IMR-90 (cell line): Measurements from ENCODE around the gene SPATA3. TPM values are rescaled to one million over a fixed set of nuclear protein-coding genes. Genes with fewer than 3 reads are reported as not detected.

Source experiments
- ATAC-seq: fragments of 200-7000 bp; cut with Tn5 transposase; 2 replicates; pipeline ENCODE4 v1.9.1; 2020; ENCODE audit warnings: low read depth, mild to moderate bottlenecking, moderate library complexity
- BruUV-seq: library from RNA; stranded (reverse); fragments of 400-500 nt; replicated peaks from 2 replicates; lab custom pipeline; 2021; lab: Mats Ljungman, UMichigan
- CTCF ChIA-PET: fragments of 300-600 bp; formaldehyde crosslinking; extraction: SDS; loops from one replicate; lab custom pipeline; 2021; ENCODE audit warnings: antibody characterized with exemption; lab: Yijun Ruan, JAX
- POLR2A ChIA-PET: fragments of 300-600 bp; sonication (Branson Sonifier 250); formaldehyde crosslinking; loops from one replicate; lab custom pipeline; 2022; ENCODE audit warnings: antibody characterized with exemption; ENCODE audit not compliant: unreplicated experiment; lab: Charles Lee
- DNase-seq: peaks from one replicate; pipeline ENCODE4 v3.0.0; 2013
- H2AFZ ChIP-seq: replicated peaks from 2 replicates; pipeline ENCODE3; 2013; ENCODE audit warnings: low read length, mild to moderate bottlenecking; ENCODE audit not compliant: poor library complexity
- H2AK5ac ChIP-seq: 2 replicates; pipeline ENCODE4 v1.6.1; 2013; ENCODE audit warnings: low read depth, low read length, inconsistent platforms
- H2AK9ac ChIP-seq: replicated peaks from 2 replicates; pipeline ENCODE3; 2013; ENCODE audit warnings: mild to moderate bottlenecking, low read depth, low read length, moderate library complexity; ENCODE audit not compliant: poor library complexity
- H2BK120ac ChIP-seq: 2 replicates; pipeline ENCODE4 v1.6.1; 2013; ENCODE audit warnings: low read depth, low read length, inconsistent platforms
- H2BK15ac ChIP-seq: 3 replicates; pipeline ENCODE4 v1.6.1; 2013; ENCODE audit warnings: low read depth, low read length, inconsistent platforms
- H2BK20ac ChIP-seq: 2 replicates; pipeline ENCODE4 v1.6.1; 2013; ENCODE audit warnings: low read depth, mild to moderate bottlenecking, inconsistent platforms, low read length, moderate library complexity
- H2BK5ac ChIP-seq: 2 replicates; pipeline ENCODE4 v1.6.1; 2013; ENCODE audit warnings: mild to moderate bottlenecking, low read depth, low read length, inconsistent platforms; ENCODE audit not compliant: poor library complexity, severe bottlenecking
- H3K14ac ChIP-seq: replicated peaks from 2 replicates; pipeline ENCODE4 v1.6.1; 2013; ENCODE audit warnings: low read depth, low read length, inconsistent platforms
- H3K18ac ChIP-seq: 2 replicates; pipeline ENCODE4 v1.6.1; 2013; ENCODE audit warnings: low read depth, low read length, control low read depth
- H3K23ac ChIP-seq: 2 replicates; pipeline ENCODE4 v1.6.1; 2013; ENCODE audit warnings: low read depth, low read length, inconsistent platforms
- H3K27ac ChIP-seq: 2 replicates; pipeline ENCODE4 v1.5.1; 2013; ENCODE audit warnings: mild to moderate bottlenecking, control low read depth, low read length; ENCODE audit not compliant: insufficient read depth
- H3K27me3 ChIP-seq: 2 replicates; pipeline ENCODE4 v1.6.1; 2013; ENCODE audit warnings: low read length; ENCODE audit not compliant: control insufficient read depth, insufficient read depth
- H3K36me3 ChIP-seq: 2 replicates; pipeline ENCODE4 v1.6.1; 2013; ENCODE audit warnings: low read length, mixed read lengths; ENCODE audit not compliant: control insufficient read depth, insufficient read depth
- H3K4ac ChIP-seq: 2 replicates; pipeline ENCODE4 v1.6.1; 2013; ENCODE audit warnings: low read depth, low read length, inconsistent platforms
- H3K4me1 ChIP-seq: 2 replicates; pipeline ENCODE4 v1.6.1; 2013; ENCODE audit warnings: low read length, mixed read lengths; ENCODE audit not compliant: control insufficient read depth, insufficient read depth
- H3K4me2 ChIP-seq: 2 replicates; pipeline ENCODE4 v1.6.1; 2013; ENCODE audit warnings: low read depth, mild to moderate bottlenecking, control low read depth, low read length, moderate library complexity
- H3K4me3 ChIP-seq: 2 replicates; pipeline ENCODE4 v1.5.1; 2013; ENCODE audit warnings: low read depth, mild to moderate bottlenecking, control low read depth, low read length, moderate library complexity; ENCODE audit not compliant: insufficient read depth
- H3K56ac ChIP-seq: 2 replicates; pipeline ENCODE4 v1.6.1; 2013; ENCODE audit warnings: low read length, inconsistent platforms; ENCODE audit not compliant: insufficient read depth; ENCODE audit errors: extremely low read depth
- H3K79me1 ChIP-seq, 2 experiments: 2 replicates each; pipeline ENCODE4 v1.6.1; 2013; ENCODE audit warnings: low read length in 2 of 2, inconsistent platforms in 1 of 2, low read depth in 1 of 2
- H3K9ac ChIP-seq: 2 replicates; pipeline ENCODE4 v1.6.1; 2013; ENCODE audit warnings: low read depth, low read length, control low read depth
- H3K9me1 ChIP-seq: 2 replicates; pipeline ENCODE4 v1.6.1; 2013; ENCODE audit warnings: low read length, inconsistent platforms; ENCODE audit not compliant: insufficient read depth
- H3K9me3 ChIP-seq: 2 replicates; pipeline ENCODE4 v1.6.1; 2013; ENCODE audit warnings: low read length; ENCODE audit not compliant: control insufficient read depth, insufficient read depth
- H4K20me1 ChIP-seq: 2 replicates; pipeline ENCODE4 v1.6.1; 2013; ENCODE audit warnings: low read length, inconsistent platforms; ENCODE audit not compliant: insufficient read depth
- H4K5ac ChIP-seq: 2 replicates; pipeline ENCODE4 v1.6.1; 2013; ENCODE audit warnings: mild to moderate bottlenecking, low read depth, low read length, control low read depth
- H4K8ac ChIP-seq, 2 experiments: 2 replicates each; pipeline ENCODE4 v1.6.1; 2013; ENCODE audit warnings: low read depth in 2 of 2, low read length in 2 of 2, control low read depth in 1 of 2, inconsistent platforms in 1 of 2
- H4K91ac ChIP-seq: 2 replicates; pipeline ENCODE4 v1.6.1; 2013; ENCODE audit warnings: low read depth, low read length, inconsistent platforms; ENCODE audit not compliant: insufficient read depth
- BHLHE40 ChIP-seq: fragments of 150-350 bp; IDR thresholded peaks from 2 replicates; pipeline ENCODE4 v1.6.1; 2016; ENCODE audit warnings: mild to moderate bottlenecking, low read depth, low read length
- CEBPB ChIP-seq: IDR thresholded peaks from 2 replicates; pipeline ENCODE4 v1.6.1; 2012; ENCODE audit warnings: low read depth, low read length, improper control_type of control experiment
- CHD1 ChIP-seq: IDR thresholded peaks from 2 replicates; pipeline ENCODE4 v1.6.1; 2012; ENCODE audit warnings: low read depth, low read length, improper control_type of control experiment
- CTCF ChIP-seq: conservative IDR thresholded peaks from 2 replicates; pipeline ENCODE4 v1.5.1; 2012; ENCODE audit warnings: mild to moderate bottlenecking, low read depth, low read length, improper control_type of control experiment
- FOS ChIP-seq: fragments of 150-350 bp; IDR thresholded peaks from 2 replicates; pipeline ENCODE4 v1.6.1; 2016; ENCODE audit warnings: low read depth, low read length
- MAFK ChIP-seq: IDR thresholded peaks from 2 replicates; pipeline ENCODE4 v1.6.1; 2012; ENCODE audit warnings: low read depth, low read length, improper control_type of control experiment
- MAZ ChIP-seq: IDR thresholded peaks from 2 replicates; pipeline ENCODE4 v1.6.1; 2012; ENCODE audit warnings: low read depth, mild to moderate bottlenecking, low read length, improper control_type of control experiment, moderate library complexity, borderline replicate concordance
- MXI1 ChIP-seq: IDR thresholded peaks from 2 replicates; pipeline ENCODE4 v1.6.1; 2012; ENCODE audit warnings: low read depth, mild to moderate bottlenecking, low read length, moderate library complexity, borderline replicate concordance
- NFE2L2 ChIP-seq: fragments of 150-350 bp; IDR thresholded peaks from 2 replicates; pipeline ENCODE4 v1.6.1; 2016; ENCODE audit warnings: low read depth, mild to moderate bottlenecking, low read length
- POLR2A ChIP-seq: IDR thresholded peaks from 2 replicates; pipeline ENCODE4 v1.6.1; 2012; ENCODE audit warnings: mild to moderate bottlenecking, low read depth, low read length
- RAD21 ChIP-seq: IDR thresholded peaks from 2 replicates; pipeline ENCODE4 v1.6.1; 2012; ENCODE audit warnings: low read length, improper control_type of control experiment
- RCOR1 ChIP-seq: IDR thresholded peaks from 2 replicates; pipeline ENCODE4 v1.6.1; 2012; ENCODE audit warnings: mild to moderate bottlenecking, low read length, improper control_type of control experiment; ENCODE audit not compliant: insufficient replicate concordance
- RFX5 ChIP-seq: IDR thresholded peaks from 2 replicates; pipeline ENCODE4 v1.8.0; 2012; ENCODE audit warnings: low read depth, mild to moderate bottlenecking, low read length, moderate library complexity
- SMC3 ChIP-seq: fragments of 150-350 bp; IDR thresholded peaks from 2 replicates; pipeline ENCODE4 v1.6.1; 2016; ENCODE audit warnings: low read depth, mild to moderate bottlenecking, antibody characterized with exemption, low read length, moderate library complexity
- WGBS, 2 experiments: methylation state at CpG; one replicate each; pipeline versions ENCODE4 v1.1.5 to v1.1.7; 2013; ENCODE audit warnings: missing lambda C conversion rate in 2 of 2; ENCODE audit not compliant: insufficient read length in 1 of 2; ENCODE audit errors: extremely low coverage in 2 of 2; 5-methylcytosine and 5-hydroxymethylcytosine counted together
- dilution Hi-C: fragments of 300-500 bp; cut with HindIII; formaldehyde crosslinking; loops from one replicate; pipeline ENCODE4 v1.14.3; 2018; ENCODE audit warnings: low sequenced_read_pairs; ENCODE audit not compliant: unreplicated experiment
- in situ Hi-C: fragments of 300-500 bp; cut with MboI; formaldehyde crosslinking; loops from 3 replicates; pipeline ENCODE4 v1.14.3; 2019; ENCODE audit warnings: low sequenced_read_pairs, inconsistent platforms, mixed read lengths
- intact Hi-C: fragments of 100-400 bp; cut with micrococcal nuclease; formaldehyde crosslinking; loops from 2 replicates; pipeline ENCODE4 v1.10.0; 2022
- polyA plus RNA-seq, 3 experiments: library from polyadenylated mRNA; depleted of rRNA; stranded (reverse); fragments of >200 nt; gene quantifications; 2 replicates each; pipeline ENCODE4 v1.2.3, GENCODE V29; 2012; ENCODE audit warnings: low replicate concordance in 1 of 3
- total RNA-seq: library from RNA; depleted of rRNA; stranded (reverse); fragments of >200 nt; gene quantifications from 2 replicates; pipeline ENCODE4 v1.2.3, GENCODE V29; 2012
- TF ChIP-seq, protein P1 (sequence below): fragments of 150-350 bp; IDR thresholded peaks from 2 replicates; pipeline ENCODE4 v1.6.1; 2016; ENCODE audit warnings: low read depth, mild to moderate bottlenecking, low read length, moderate library complexity, borderline replicate concordance

SPATA3 gene
- total and polyA plus RNA-seq, 2 of the 4 experiments (the other 2 are of a cell fraction) = not detected

DNA sequence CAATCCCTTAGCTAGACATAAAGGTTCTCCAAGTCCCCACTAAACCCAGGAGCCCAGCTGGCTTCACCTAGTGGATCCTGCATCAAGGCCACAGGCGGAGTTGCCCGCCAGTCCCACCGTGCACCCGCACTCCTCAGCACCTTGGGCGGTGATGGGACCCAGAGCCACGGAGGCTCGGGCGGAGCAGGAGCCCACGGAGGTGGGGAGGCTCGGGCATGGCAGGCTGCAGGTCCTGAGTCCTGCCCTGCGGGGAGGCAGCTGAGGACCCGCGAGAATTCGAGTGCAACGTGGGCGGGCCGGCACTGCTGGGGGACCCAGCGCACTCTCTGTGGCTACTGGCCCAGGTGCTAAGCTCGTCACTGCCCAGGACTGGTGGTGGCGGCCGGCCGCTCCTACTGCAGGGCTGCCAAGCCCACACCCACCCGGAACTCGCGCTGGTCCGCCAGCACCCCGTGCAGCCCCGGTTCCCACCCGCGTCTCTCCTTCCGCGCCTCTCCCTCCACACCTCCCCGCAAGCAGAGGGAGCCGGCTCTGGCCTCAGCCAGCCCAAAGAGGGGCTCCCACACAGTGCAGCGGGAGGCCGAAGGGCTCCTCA lies 31.7 kb upstream of the SPATA3 start:
- no peaks in the 10 kb centered on the region for H3K9me1 ChIP-seq
- no peak overlapping the region for H2BK120ac ChIP-seq
- intact Hi-C loops = no loop called here
- peaks cover 19% of the 10 kb centered on the region for H3K27me3 ChIP-seq
- in situ Hi-C loops = no loop called here
- H3K18ac ChIP-seq = no peak overlapping the region
- no peak overlapping the region for H3K4me3 ChIP-seq
- TF ChIP-seq MXI1 (no peak), MAZ (no peak), FOS (no peak), MAFK (no peak), CEBPB (no peak), RAD21 (no peak), CHD1 (no peak), CTCF (no peak), POLR2A (no peak), SMC3 (no peak), BHLHE40 (no peak), RFX5 (no peak), NFE2L2 (no peak), RCOR1 (no peak)
- TF ChIP-seq, protein P1, sequence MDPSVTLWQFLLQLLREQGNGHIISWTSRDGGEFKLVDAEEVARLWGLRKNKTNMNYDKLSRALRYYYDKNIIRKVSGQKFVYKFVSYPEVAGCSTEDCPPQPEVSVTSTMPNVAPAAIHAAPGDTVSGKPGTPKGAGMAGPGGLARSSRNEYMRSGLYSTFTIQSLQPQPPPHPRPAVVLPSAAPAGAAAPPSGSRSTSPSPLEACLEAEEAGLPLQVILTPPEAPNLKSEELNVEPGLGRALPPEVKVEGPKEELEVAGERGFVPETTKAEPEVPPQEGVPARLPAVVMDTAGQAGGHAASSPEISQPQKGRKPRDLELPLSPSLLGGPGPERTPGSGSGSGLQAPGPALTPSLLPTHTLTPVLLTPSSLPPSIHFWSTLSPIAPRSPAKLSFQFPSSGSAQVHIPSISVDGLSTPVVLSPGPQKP = no peak
- no TSS peak for BruUV-seq
- no peak overlapping the region for H3K4ac ChIP-seq
- WGBS, 2 experiments = 80% methylated on average over 15 of the region's 36 CpGs; no CpG with 5 or more reads in 1 of the 2 experiments
- ATAC-seq (no peak), DNase-seq (no peak)
- H4K91ac ChIP-seq = no peak overlapping the region
- no peak overlapping the region for H2AK5ac ChIP-seq
- H2BK15ac ChIP-seq = no peak overlapping the region
- no peaks in the 10 kb centered on the region for H3K36me3 ChIP-seq
- no peak overlapping the region for H2BK5ac ChIP-seq
- no peak overlapping the region for H2AK9ac ChIP-seq
- ChIA-PET POLR2A (no interaction called here), CTCF (no interaction called here)
- H3K56ac ChIP-seq = no peak overlapping the region
- no peak overlapping the region for H4K5ac ChIP-seq
- H2AFZ ChIP-seq = no peak overlapping the region
- H4K20me1 ChIP-seq = no peaks in the 10 kb centered on the region
- H3K27ac ChIP-seq = no peak overlapping the region
- H3K23ac ChIP-seq = no peak overlapping the region
- no peak overlapping the region for H4K8ac ChIP-seq
- no peak overlapping the region for H3K14ac ChIP-seq
- H3K9ac ChIP-seq = no peak overlapping the region
- H3K4me2 ChIP-seq = no peak overlapping the region
- no peak overlapping the region for H2BK20ac ChIP-seq
- no peaks in the 10 kb centered on the region for H3K4me1 ChIP-seq
- H3K9me3 ChIP-seq = no peaks in the 10 kb centered on the region
- dilution Hi-C loops = no loop called here
- H3K79me1 ChIP-seq = no peaks in the 10 kb centered on the region
